Lung (tissue), 12 donors: Measurements from ENCODE around the gene COX7A2. TPM values are rescaled to one million over a fixed set of nuclear protein-coding genes. Genes with fewer than 3 reads are reported as not detected.

Experiments
- ATAC-seq: fragments of 200-7000 bp; cut with Tn5 transposase; one replicate; pipeline ENCODE4 v1.9.1; 2020; ENCODE audit warnings: moderate number of reproducible peaks; ENCODE audit not compliant: insufficient read depth, low FRiP score
- DNase-seq, 3 donors: peaks; one replicate each; pipeline ENCODE4 v3.0.0-alpha.2; 2013 to 2017
- H3K27ac ChIP-seq, 2 donors: one replicate each; pipeline ENCODE4 v1.5.1; 2013; ENCODE audit warnings: mild to moderate bottlenecking in 2 of 2, moderate library complexity in 2 of 2, control low read depth in 1 of 2, inconsistent platforms in 1 of 2, low read depth in 1 of 2, low read length in 1 of 2
- H3K27me3 ChIP-seq, 3 donors: one replicate each; pipeline ENCODE4 v1.5.1; 2013; ENCODE audit warnings: low read length in 2 of 3; ENCODE audit not compliant: control insufficient read depth in 3 of 3, insufficient read depth in 3 of 3
- H3K36me3 ChIP-seq, 4 donors: one replicate each; pipeline ENCODE4 v1.5.1; 2013; ENCODE audit warnings: low read length in 4 of 4, mild to moderate bottlenecking in 1 of 4, moderate library complexity in 1 of 4; ENCODE audit not compliant: control insufficient read depth in 4 of 4, insufficient read depth in 4 of 4
- H3K4me1 ChIP-seq, 5 donors: one replicate each; pipeline ENCODE4 v1.5.1; 2013; ENCODE audit warnings: low read length in 5 of 5, mild to moderate bottlenecking in 2 of 5, moderate library complexity in 1 of 5; ENCODE audit not compliant: control insufficient read depth in 5 of 5, insufficient read depth in 5 of 5
- H3K4me3 ChIP-seq: one replicate; pipeline ENCODE4 v1.5.1; 2013; ENCODE audit warnings: mild to moderate bottlenecking, control low read depth, moderate library complexity
- H3K9ac ChIP-seq, 2 donors: one replicate each; pipeline ENCODE4 v1.5.1; 2013; ENCODE audit warnings: low read length in 2 of 2, control low read depth in 1 of 2; ENCODE audit not compliant: insufficient read depth in 1 of 2
- H3K9me3 ChIP-seq, 4 donors: one replicate each; pipeline ENCODE4 v1.5.1; 2013; ENCODE audit warnings: low read length in 3 of 4, mild to moderate bottlenecking in 1 of 4, moderate library complexity in 1 of 4; ENCODE audit not compliant: control insufficient read depth in 4 of 4, insufficient read depth in 3 of 4
- WGBS, 2 donors: extraction: QIAGEN DNeasy Blood & Tissue Kit; methylation state at CpG; one replicate each; pipeline ENCODE4 v1.1.7; 2013; 5-methylcytosine and 5-hydroxymethylcytosine counted together
- polyA plus RNA-seq, 2 donors: library from polyadenylated mRNA; stranded (reverse); fragments of 200-250 nt; gene quantifications; one replicate each; pipeline ENCODE4 v1.2.1, GENCODE V29; 2013
- total RNA-seq, 2 donors: library from RNA; depleted of rRNA in 1 of 2; stranded (reverse); fragments of >200 nt in 1 of 2; gene quantifications; one replicate each; pipeline ENCODE4 v1.2.1, GENCODE V29; 2014 to 2021
- TF ChIP-seq, protein P1 (sequence below): IDR thresholded peaks from 2 replicates; pipeline ENCODE4 v1.5.1; 2012; ENCODE audit warnings: mild to moderate bottlenecking; ENCODE audit errors: control extremely low read depth, extremely low read depth
- donor health status: control.
- donor health status: control.
- donor health status: Bipolar disorder and iron deficiency.
- donor health status: healthy.
- donor health status: DM: yes; HTN: yes; CAD: no.

The COX7A2 gene
- total and polyA plus RNA-seq, 4 donors = 43.1 to 557 (median 398) TPM

DNA sequence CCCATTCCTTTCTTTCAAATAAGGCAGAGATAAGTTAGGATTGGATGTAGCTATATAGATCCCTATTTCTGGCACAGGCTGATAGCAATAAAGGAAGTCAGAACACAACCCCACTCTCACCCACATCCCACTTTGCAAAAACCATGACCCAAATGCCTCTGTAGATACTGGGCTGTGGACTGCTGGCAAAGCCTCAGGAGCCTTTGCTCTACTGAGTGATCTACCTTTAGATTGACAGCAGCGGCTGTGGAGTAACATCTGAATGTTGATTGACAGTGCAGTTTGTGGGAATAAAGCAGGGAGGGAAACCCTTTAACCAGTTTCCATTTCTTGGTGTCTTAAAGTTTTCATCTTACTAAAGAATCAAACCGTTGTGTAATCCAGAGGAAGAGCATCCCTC is 47.7 kb upstream of the COX7A2 start:
- Histone ChIP-seq H3K27ac (no peak overlapping the region), H3K4me3 (no peak overlapping the region), H3K36me3 (peaks cover 0 to 5% (median 4%) of the 10 kb centered on the region in 4 donors), H3K27me3 (no peaks in the 10 kb centered on the region), H3K9ac (no peak overlapping the region), H3K4me1 (peaks cover 0 to 5% (median 0%) of the 10 kb centered on the region in 5 donors), H3K9me3 (no peaks in the 10 kb centered on the region)
- ATAC-seq (no peak), DNase-seq (no peak)
- TF ChIP-seq, protein P1, sequence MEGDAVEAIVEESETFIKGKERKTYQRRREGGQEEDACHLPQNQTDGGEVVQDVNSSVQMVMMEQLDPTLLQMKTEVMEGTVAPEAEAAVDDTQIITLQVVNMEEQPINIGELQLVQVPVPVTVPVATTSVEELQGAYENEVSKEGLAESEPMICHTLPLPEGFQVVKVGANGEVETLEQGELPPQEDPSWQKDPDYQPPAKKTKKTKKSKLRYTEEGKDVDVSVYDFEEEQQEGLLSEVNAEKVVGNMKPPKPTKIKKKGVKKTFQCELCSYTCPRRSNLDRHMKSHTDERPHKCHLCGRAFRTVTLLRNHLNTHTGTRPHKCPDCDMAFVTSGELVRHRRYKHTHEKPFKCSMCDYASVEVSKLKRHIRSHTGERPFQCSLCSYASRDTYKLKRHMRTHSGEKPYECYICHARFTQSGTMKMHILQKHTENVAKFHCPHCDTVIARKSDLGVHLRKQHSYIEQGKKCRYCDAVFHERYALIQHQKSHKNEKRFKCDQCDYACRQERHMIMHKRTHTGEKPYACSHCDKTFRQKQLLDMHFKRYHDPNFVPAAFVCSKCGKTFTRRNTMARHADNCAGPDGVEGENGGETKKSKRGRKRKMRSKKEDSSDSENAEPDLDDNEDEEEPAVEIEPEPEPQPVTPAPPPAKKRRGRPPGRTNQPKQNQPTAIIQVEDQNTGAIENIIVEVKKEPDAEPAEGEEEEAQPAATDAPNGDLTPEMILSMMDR = no peak
- WGBS, 2 donors = 60 to 76% methylated on average over 2 of the region's 2 CpGs

DNA sequence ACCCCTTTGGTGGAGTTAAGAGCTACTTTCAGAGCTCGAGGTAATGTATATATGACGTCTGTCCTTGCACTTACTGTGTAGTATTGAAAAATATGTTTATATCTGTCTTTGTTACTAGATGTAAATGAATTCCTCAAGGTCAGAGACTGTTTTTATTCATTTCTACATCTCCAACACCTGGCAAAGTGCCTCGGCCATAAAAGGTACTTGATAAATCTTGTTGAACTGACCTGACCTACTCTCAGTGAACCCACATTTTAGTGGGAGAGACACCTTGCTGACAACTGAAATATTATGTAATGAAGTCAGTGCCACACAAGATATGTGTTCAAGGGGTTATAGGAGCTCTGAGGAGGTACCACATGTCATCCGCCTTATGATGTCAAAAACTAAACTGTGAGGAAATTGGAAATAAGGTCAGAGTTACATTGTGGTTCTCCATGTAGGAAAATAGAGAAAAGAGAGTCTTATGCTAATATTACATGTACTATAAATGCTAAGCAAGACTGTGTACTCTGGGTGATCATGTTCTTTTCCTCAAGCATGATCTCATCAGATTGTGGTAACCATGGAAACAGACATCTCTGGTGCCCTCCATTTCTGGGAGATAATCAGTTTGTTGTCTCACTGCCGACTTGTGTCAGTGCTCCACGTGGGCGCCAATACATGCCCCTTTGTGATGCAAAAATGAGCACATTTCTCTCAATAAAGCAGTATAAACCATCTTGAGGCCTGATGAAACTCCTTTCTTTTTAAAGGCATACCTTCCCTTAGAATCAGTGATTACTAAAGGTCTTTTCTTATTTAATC is 46.7 kb upstream of the COX7A2 start:
- H3K9me3 ChIP-seq = no peaks in the 10 kb centered on the region
- ATAC-seq (peak; percentile 47), DNase-seq (no peak)
- TF ChIP-seq, protein P1 = no peak
- 69 to 79% methylated on average over 7 of the region's 7 CpGs for WGBS, 2 donors
- H3K36me3 ChIP-seq = peaks cover 0 to 5% (median 4%) of the 10 kb centered on the region in 4 donors
- peaks cover 0 to 9% (median 4%) of the 10 kb centered on the region in 5 donors for H3K4me1 ChIP-seq
- no peaks in the 10 kb centered on the region for H3K27me3 ChIP-seq
- H3K27ac ChIP-seq = no peak overlapping the region
- no peak overlapping the region for H3K9ac ChIP-seq
- H3K4me3 ChIP-seq = no peak overlapping the region

DNA sequence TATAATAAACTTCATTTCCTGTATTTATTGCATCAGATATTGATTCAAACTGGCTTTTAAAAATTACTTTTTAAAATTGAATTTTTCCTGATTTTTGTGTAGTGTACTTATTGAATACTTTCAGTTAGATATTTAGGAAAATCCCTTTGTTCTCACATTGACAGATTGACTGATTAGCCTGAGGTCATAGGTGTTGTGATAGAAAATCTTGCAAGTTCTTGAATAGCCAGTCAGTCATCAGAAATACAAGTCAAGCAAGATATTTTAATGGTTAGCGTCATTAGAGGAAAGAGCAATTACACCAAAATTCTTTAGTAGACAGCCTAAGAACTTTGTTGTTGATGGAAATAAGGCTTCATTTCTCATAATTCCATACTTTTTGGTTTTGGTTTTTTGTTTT is 44.4 kb upstream of the COX7A2 start:
- no peak overlapping the region for H3K4me3 ChIP-seq
- no peak for ATAC-seq
- TF ChIP-seq, protein P1 = no peak
- H3K27me3 ChIP-seq = no peaks in the 10 kb centered on the region
- no peaks in the 10 kb centered on the region for H3K9me3 ChIP-seq
- peaks cover 2 to 5% (median 5%) of the 10 kb centered on the region in 4 donors for H3K36me3 ChIP-seq
- no peak overlapping the region for H3K9ac ChIP-seq
- DNase-seq = no peak
- peaks cover 0 to 10% (median 4%) of the 10 kb centered on the region in 5 donors for H3K4me1 ChIP-seq
- no peak overlapping the region for H3K27ac ChIP-seq
- WGBS, 2 donors = 98 to 100% methylated on average over 1 of the region's 1 CpG
